NAMALWA (cell line): ENCODE measurements around the gene CXCR4.

Experiments
- DNase-seq: peaks from one replicate; pipeline ENCODE4 v3.0.0-alpha.2; 2015; ENCODE audit warnings: low spot score

The CXCR4 gene

DNA sequence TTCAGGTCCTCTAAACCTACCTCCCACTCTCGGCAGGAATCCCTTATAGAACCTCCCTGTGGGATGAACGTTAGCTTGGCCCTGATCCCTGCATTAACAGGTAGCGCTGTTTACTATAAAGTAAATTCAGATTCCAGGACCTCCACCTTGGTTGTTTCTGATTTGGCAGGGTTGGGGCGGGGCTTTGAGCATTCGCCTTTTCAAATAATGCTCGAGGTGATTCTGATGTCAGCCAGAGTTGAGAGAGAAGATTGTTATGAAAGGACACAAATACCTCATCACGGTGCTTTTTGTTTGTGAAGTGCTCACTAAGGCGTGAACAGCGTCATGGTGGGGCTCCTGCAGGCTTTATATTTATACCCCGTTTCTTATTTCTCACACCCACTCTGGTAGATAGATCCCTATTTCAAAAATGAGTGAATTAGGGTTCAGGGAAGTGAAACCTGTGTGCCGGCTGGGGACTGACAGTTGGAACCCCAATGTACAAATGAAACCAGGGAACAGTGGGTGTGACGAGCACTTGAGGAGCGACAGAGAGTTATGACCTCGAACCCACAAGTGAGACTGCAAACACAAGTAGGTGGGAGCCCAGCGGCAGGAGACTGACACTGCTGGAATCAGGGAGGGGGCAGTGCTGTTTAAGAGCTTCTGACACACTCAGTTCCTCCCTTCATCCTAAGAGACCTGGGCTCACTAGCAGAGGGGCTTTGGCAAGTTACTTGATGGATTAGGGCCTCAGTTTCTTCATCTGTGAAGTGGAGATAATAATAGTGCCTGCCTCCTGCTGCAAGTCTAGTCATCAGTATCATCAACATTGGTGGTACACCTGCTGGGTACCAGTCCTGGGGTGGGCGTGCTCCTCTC lies 14.2 kb upstream of the CXCR4 start:
- peak; percentile 99 for DNase-seq

- no peak for DNase-seq
Observed at GRCh38 chr2:136131484-136131960, 13.6 kb upstream of the CXCR4 start.

GRCh38 chr2:136130511-136130910 lies 12.6 kb upstream of the CXCR4 start:
- peak; percentile 12 for DNase-seq

- DNase-seq: peak; percentile 9
Observed at GRCh38 chr2:136130045-136130444, 12.1 kb upstream of the CXCR4 start.

- peak; percentile 76 for DNase-seq
Observed at GRCh38 chr2:136129601-136130000, 11.7 kb upstream of the CXCR4 start.

GRCh38 chr2:136128905-136129304 lies 11.0 kb upstream of the CXCR4 start:
- peak; percentile 7 for DNase-seq

GRCh38 chr2:136128366-136128765 lies 10.4 kb upstream of the CXCR4 start:
- peak; percentile 13 for DNase-seq

DNA sequence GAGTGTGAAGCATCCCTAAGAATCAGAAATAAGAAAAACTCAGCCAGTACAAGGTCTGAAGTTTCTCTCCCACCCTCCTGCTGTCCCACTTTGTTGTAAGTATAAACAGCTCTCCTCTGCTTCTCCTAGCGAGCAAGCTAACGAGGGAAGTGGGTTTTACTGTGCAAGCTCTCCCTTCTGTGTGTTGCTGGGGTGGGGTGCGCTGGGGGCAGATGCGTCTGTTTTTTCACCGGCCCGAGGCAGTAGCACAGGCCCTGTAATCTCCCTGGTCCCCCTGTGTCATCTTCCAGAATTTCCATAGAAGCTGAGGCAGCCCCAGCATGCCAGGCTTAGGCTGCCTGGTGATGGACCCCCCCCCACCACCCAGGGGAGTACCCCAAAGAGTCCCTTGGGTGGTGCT lies 9.4 kb upstream of the CXCR4 start:
- no peak for DNase-seq

- DNase-seq: peak; percentile 63
Observed at GRCh38 chr2:136126421-136126926, 8.5 kb upstream of the CXCR4 start.

DNA sequence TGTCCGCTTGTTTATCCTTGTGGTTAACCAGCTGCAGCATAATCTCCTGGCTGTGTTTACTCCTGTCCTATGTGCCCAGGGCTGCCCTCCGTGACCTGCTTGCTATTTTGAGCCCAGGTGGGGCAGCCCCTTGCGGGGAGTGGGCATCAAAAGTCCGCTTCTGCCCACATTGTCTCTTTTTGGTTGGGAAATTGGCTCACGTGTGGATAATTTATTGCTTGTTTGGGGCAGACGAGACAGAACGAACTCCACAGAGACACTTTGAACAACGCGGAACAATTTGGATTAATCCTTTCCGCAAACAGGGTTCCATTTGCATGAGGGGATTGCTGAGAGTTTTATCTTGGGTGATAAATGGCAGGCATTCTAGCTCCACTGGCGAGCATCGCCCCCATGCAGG lies 8.1 kb upstream of the CXCR4 start:
- peak; percentile 35 for DNase-seq

DNA sequence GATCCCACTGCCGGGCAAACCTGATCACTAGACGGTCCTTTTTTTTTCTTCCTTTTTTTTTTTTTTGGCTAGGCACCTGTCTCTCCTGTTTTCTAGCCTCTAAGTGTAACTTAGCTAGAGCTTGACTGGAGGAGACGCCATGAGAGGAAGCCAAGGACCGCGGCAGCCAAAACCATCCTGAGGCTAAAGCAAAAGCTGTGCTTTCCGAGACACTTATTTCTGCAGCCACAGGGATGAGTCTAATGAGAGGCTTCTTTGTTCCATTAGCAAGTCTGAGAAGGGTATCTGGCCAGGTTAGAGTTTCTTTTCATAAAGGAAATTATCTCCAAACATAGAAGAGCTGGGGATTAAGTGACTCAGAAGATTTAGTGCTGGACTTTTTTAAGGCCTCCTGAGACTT lies 7.3 kb upstream of the CXCR4 start:
- peak; percentile 22 for DNase-seq

GRCh38 chr2:136124805-136125204 lies 6.9 kb upstream of the CXCR4 start:
- DNase-seq: peak; percentile 31

DNA sequence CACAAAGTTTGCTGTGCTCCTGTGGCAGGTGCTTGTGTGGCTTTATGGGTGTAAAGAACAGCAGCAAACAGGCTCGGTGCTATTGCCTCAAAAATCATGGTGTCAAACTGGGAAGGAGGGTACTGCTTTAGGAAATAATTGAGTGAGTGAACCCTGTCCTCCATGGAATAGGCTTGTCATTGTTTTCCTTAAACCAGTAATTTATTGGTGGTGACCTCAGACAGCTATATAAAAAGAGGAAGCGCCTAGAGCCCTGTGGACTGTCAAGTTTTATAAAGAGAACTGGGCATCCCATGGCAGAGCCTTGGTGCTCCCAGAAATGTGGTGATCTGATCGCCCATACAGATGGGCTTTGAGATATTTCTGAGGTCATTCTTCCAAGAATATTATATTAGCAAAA lies 4.7 kb upstream of the CXCR4 start:
- peak; percentile 54 for DNase-seq

DNA sequence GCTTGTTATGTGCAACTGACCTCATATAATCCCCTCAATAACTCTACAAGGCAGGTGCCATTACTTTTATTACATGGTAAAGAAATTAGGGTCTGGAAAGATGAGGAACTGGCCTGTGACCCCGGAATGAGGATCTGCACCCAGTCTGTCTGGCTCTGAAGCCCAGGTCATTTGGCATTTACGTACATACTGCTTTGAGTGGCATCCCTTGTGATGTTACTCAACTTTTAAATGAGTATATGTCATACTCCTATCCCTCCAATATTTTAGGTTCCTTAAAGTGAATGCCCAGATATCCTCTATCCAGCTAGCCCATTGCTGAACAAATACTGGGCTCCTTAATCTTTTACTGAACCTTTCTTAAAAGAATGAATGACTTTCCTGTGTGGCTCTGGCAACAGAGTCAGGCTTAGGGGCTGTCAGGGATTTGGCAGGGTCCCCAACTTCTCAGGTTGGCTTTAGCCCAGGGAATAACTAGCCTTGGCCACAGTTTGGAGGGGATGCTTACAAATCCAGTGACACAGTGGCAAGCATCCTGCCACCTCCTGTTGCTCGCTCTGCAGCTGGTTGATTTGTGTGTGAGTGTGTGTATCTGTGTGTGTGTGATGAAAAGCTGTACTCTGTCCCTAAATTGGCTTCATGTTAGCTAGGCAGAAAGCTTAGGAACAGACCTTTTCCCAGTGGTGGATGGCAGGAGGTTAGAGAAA lies 3.4 kb upstream of the CXCR4 start:
- DNase-seq: no peak

GRCh38 chr2:136119717-136120675 lies 2.0 kb upstream of the CXCR4 start:
- DNase-seq: no peak

- peak; percentile 91 for DNase-seq
Observed at GRCh38 chr2:136118819-136119716, 1.1 kb upstream of the CXCR4 start.

GRCh38 chr2:136117391-136117841 lies 533 bp downstream of the CXCR4 start:
- DNase-seq: peak; percentile 61

DNA sequence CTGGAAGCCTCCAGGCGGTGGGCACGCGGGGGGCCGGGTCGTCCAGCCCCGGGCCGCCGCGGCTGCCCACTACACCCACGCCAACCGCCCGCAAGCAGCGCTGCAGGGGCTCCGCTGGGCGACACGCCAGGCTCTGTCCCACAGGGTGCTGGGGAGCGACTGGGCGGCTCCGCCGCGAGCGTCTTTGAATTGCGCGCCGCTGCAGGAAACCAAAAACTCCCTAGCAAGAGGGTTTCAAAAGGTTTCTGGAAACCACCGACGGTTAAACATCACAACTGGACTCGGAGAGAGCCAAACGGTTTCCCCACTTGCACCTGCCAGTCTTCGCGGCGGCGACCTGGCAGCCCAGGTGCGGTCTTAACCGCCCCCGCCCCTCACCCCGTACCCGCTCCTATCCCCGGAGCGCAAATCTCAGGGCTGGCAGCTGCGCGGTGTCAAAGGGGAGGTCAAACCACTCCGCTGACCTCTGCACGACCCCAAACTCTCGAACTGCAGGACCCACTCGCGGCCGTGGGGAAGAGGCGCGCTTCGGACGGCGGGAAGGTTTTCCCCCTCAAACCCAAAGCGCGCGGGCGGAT lies 1.0 kb downstream of the CXCR4 start:
- peak; percentile 73 for DNase-seq

GRCh38 chr2:136116151-136116812 lies 1.7 kb downstream of the CXCR4 start:
- DNase-seq: peak; percentile 82
